ENCODE results near the gene CPNE7.

The CPNE7 gene

DNA sequence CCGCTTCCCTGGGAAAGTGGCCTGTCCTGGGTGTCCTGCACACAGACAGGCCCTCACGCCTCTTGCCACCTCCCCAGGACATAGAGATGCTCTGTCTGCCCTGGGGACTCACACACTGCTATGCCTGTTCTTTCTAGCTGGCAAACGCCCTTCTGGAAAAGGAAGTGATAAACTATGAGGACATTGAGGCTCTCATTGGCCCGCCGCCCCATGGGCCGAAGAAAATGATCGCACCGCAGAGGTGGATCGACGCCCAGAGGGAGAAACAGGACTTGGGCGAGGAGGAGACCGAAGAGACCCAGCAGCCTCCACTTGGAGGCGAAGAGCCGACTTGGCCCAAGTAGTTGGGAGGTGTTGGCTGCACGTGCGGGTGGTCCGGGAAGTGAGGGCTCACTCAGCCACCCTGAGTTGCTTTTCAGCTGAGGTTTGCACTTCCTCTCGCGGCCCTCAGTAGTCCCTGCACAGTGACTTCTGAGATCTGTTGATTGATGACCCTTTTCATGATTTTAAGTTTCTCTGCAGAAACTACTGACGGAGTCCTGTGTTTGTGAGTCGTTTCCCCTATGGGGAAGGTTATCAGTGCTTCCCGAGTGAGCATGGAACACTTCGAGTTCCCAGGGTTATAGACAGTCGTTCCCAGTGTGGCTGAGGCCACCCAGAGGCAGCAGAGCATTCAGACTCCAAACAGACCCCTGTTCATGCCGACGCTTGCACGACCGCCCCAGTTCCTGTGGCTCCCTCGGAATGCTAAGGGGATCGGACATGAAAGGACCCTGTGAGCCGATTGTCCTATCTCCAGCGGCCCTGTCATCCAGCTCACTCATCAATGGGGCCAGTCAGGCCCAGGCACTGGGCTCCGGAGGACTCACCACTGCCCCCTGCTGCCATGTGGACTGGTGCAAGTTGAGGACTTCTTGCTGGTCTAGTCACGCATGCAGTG is 18.5 kb upstream of the CPNE7 start:
- TF ChIP-seq SIN3A (IDR thresholded peaks at IDR 0.05; ENCODE audit: borderline replicate concordance, insufficient read depth, low read length) (no peak), POLR2AphosphoS5 (IDR thresholded peaks at IDR 0.05; ENCODE audit: low read depth, low read length) (no peak), TAF1 (IDR thresholded peaks at IDR 0.05; ENCODE audit: borderline replicate concordance, insufficient read depth, low read length) (no peak)

DNA sequence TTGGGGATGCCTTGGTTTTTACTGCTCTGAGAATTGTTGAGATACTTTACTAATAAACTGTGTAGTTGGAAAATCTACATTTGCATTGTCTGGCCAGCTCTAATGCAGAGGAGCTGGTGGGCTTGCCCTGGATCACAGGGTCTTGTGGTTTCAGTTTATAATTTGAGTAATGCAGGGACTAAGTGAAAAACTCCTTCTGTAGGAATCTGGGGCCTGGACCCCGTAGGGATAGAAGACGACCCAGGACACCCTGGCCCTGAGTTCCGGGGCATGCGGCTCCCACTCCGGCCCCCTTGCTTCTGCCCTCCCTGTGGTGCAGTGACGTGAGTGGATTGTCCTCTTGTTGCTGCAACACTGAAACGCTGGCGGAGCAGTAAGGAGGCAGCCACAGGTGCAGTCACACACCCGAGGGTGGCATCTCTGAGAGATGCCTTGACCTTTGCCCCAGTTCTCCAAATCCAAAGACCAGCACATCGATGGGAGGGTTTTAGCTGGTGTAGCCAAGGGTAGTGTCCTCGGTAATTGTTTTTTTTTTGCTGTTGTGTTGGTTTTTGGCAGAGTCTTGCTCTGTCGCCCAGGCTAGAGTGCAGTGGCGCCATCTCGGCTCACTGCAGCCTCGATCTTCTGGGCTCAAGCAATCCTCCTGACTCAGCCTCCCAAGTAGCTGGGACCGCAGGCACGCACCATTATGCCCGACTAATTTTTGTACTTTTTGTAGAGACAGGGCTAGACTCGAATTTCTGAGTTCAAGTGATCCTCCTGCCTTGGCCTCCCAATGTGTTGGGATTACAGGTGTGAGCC is 17.7 kb upstream of the CPNE7 start:
- TF ChIP-seq, protein P1, sequence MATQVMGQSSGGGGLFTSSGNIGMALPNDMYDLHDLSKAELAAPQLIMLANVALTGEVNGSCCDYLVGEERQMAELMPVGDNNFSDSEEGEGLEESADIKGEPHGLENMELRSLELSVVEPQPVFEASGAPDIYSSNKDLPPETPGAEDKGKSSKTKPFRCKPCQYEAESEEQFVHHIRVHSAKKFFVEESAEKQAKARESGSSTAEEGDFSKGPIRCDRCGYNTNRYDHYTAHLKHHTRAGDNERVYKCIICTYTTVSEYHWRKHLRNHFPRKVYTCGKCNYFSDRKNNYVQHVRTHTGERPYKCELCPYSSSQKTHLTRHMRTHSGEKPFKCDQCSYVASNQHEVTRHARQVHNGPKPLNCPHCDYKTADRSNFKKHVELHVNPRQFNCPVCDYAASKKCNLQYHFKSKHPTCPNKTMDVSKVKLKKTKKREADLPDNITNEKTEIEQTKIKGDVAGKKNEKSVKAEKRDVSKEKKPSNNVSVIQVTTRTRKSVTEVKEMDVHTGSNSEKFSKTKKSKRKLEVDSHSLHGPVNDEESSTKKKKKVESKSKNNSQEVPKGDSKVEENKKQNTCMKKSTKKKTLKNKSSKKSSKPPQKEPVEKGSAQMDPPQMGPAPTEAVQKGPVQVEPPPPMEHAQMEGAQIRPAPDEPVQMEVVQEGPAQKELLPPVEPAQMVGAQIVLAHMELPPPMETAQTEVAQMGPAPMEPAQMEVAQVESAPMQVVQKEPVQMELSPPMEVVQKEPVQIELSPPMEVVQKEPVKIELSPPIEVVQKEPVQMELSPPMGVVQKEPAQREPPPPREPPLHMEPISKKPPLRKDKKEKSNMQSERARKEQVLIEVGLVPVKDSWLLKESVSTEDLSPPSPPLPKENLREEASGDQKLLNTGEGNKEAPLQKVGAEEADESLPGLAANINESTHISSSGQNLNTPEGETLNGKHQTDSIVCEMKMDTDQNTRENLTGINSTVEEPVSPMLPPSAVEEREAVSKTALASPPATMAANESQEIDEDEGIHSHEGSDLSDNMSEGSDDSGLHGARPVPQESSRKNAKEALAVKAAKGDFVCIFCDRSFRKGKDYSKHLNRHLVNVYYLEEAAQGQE (IDR thresholded peaks at IDR 0.05; ENCODE audit: insufficient read depth in 1 of 2, low read depth in 2 of 2, low read length in 2 of 2) = no peak
- TF ChIP-seq FOXP2 (optimal IDR thresholded peaks at IDR 0.05; ENCODE audit: borderline replicate concordance, extremely low read depth, extremely low read length, insufficient read depth) = no peak
- TF ChIP-seq POLR2AphosphoS5 (IDR thresholded peaks at IDR 0.05; ENCODE audit: low read depth, low read length) = no peak
- TF ChIP-seq SIN3A (IDR thresholded peaks at IDR 0.05; ENCODE audit: borderline replicate concordance, insufficient read depth, low read length) = no peak
- no peak for TF ChIP-seq TAF1 (IDR thresholded peaks at IDR 0.05; ENCODE audit: borderline replicate concordance, insufficient read depth, low read length)

DNA sequence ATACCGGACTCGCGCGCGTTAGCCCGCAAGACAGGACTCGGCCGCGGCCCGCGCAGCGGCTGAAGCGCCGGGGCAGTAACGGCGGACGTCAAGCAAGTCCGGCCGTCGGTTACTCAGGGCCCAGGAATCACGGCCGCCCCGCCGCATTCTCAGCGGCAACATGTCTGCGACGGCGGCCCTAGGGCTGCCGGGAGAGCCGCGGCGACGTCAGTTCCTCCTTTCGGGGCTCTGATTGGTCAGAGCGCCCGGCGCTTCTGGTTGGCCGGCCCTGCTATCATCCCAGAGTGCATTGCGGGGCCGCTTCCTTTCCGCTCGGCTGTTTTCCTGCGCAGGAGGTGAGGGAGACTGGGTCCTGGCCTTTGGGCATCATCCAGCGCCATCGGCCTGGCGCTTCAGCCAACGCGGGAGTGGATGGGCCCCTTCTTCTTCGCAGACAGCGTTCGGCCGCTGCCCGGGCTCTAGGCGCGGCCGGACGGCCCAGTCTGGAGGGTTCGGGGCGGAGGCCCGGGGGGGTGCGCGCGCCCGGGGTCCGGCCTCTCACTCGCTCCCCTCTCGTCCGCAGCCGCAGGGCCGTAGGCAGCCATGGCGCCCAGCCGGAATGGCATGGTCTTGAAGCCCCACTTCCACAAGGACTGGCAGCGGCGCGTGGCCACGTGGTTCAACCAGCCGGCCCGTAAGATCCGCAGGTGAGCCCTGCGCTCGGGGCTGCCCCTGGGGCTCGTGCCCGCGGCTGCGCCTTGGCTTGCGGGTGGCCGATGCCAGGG is 15.0 kb upstream of the CPNE7 start, which contains the start of gene RPL13:
RPL13 (plus strand) TSS at position 305 of the 764 bp plus-strand sequence; CDS start at position 583, 278 bp downstream.
- TF ChIP-seq FOXP2 (optimal IDR thresholded peaks at IDR 0.05; ENCODE audit: borderline replicate concordance, extremely low read depth, extremely low read length, insufficient read depth) (peak; percentile 26), SIN3A (IDR thresholded peaks at IDR 0.05; ENCODE audit: borderline replicate concordance, insufficient read depth, low read length) (0 out of 2 replicates have a peak, but pooled peaks have one; percentile 71), POLR2AphosphoS5 (IDR thresholded peaks at IDR 0.05; ENCODE audit: low read depth, low read length) (peak; percentile 98), TAF1 (IDR thresholded peaks at IDR 0.05; ENCODE audit: borderline replicate concordance, insufficient read depth, low read length) (peak; percentile 99)
- TF ChIP-seq, protein P1 (IDR thresholded peaks at IDR 0.05; ENCODE audit: insufficient read depth in 1 of 2, low read depth in 2 of 2, low read length in 2 of 2) = peak; percentile 38 to 55; a peak in 1 of 4 replicates

DNA sequence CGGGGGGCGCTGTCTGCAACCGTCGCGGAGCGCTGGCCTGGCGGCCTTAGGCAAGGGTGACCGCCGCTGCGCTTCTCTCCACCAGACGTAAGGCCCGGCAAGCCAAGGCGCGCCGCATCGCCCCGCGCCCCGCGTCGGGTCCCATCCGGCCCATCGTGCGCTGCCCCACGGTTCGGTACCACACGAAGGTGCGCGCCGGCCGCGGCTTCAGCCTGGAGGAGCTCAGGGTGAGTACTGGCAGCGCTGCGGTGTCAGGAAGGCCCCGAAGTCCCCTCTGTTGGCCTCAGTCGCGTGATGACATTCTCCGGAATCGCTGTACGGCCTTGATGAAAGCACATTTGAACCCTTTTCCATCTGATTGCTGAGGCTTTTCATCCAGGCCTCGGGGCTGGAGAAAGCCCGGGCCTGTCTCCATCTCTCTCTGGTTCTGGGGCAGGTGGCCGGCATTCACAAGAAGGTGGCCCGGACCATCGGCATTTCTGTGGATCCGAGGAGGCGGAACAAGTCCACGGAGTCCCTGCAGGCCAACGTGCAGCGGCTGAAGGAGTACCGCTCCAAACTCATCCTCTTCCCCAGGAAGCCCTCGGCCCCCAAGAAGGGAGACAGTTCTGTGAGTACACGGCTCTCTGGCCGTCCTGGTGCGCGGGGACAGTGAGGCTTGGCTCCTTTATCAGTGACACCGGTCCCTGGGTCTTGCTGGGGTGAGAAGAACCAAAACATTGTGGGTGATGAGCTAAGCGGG is 14.2 kb upstream of the CPNE7 start:
- no peak for TF ChIP-seq SIN3A (IDR thresholded peaks at IDR 0.05; ENCODE audit: borderline replicate concordance, insufficient read depth, low read length)
- no peak for TF ChIP-seq POLR2AphosphoS5 (IDR thresholded peaks at IDR 0.05; ENCODE audit: low read depth, low read length)
- TF ChIP-seq FOXP2 (optimal IDR thresholded peaks at IDR 0.05; ENCODE audit: borderline replicate concordance, extremely low read depth, extremely low read length, insufficient read depth) = no peak
- no peak for TF ChIP-seq TAF1 (IDR thresholded peaks at IDR 0.05; ENCODE audit: borderline replicate concordance, insufficient read depth, low read length)
- TF ChIP-seq, protein P1 (IDR thresholded peaks at IDR 0.05; ENCODE audit: insufficient read depth in 1 of 2, low read depth in 2 of 2, low read length in 2 of 2) = no peak

Data from PFSK-1 (cell line).